Neural progenitor cell (in vitro differentiated cells): ENCODE measurements around the gene ATAT1. TPM values are rescaled to one million over a fixed set of nuclear protein-coding genes. Genes with fewer than 3 reads are reported as not detected.

Source experiments
- DNase-seq: peaks from one replicate; pipeline ENCODE4 v3.0.0-alpha.2; 2016; ENCODE audit warnings: low spot score
- H2AFZ ChIP-seq: fragments of 200-600 bp; sonication (generic); replicated peaks from 2 replicates; pipeline ENCODE4 v1.6.1; 2016; ENCODE audit warnings: antibody characterized with exemption
- H3F3A ChIP-seq: fragments of 200-600 bp; sonication (generic); 2 replicates; pipeline ENCODE4 v1.6.1; 2016; ENCODE audit warnings: antibody characterized with exemption, low read depth
- H3K27ac ChIP-seq: fragments of 200-600 bp; sonication (generic); 2 replicates; pipeline ENCODE4 v1.5.1; 2016; ENCODE audit warnings: mild to moderate bottlenecking
- H3K27me3 ChIP-seq: fragments of 200-600 bp; sonication (generic); 2 replicates; pipeline ENCODE4 v1.6.1; 2016; ENCODE audit warnings: mild to moderate bottlenecking, moderate library complexity
- H3K36me3 ChIP-seq: fragments of 200-600 bp; sonication (generic); 2 replicates; pipeline ENCODE4 v1.5.1; 2016
- H3K4me1 ChIP-seq: fragments of 200-600 bp; sonication (generic); 2 replicates; pipeline ENCODE4 v1.6.1; 2016; ENCODE audit warnings: mixed run types
- H3K4me2 ChIP-seq: fragments of 200-600 bp; sonication (generic); 2 replicates; pipeline ENCODE4 v1.6.1; 2016
- H3K4me3 ChIP-seq: fragments of 200-600 bp; sonication (generic); 2 replicates; pipeline ENCODE4 v1.5.1; 2016
- H3K79me2 ChIP-seq: fragments of 200-600 bp; sonication (generic); 2 replicates; pipeline ENCODE4 v1.6.1; 2016; ENCODE audit warnings: low read depth
- H3K9ac ChIP-seq: fragments of 200-600 bp; sonication (generic); 2 replicates; pipeline ENCODE4 v1.6.1; 2016
- H3K9me3 ChIP-seq: fragments of 200-600 bp; sonication (generic); 2 replicates; pipeline ENCODE4 v1.5.1; 2016; ENCODE audit warnings: low read depth
- H4K20me1 ChIP-seq: fragments of 200-600 bp; sonication (generic); 2 replicates; pipeline ENCODE4 v1.6.1; 2016; ENCODE audit warnings: low read depth
- H3K27ac Mint-ChIP-seq: 3 replicates; pipeline ENCODE4 v1.8.0; 2021; ENCODE audit warnings: mixed read lengths
- H3K27me3 Mint-ChIP-seq: 2 replicates; pipeline ENCODE4 v1.8.0; 2022; ENCODE audit warnings: low read depth, mild to moderate bottlenecking, inconsistent platforms, moderate library complexity, mixed read lengths; ENCODE audit not compliant: insufficient read depth
- H3K36me3 Mint-ChIP-seq: 3 replicates; pipeline ENCODE4 v1.8.0; 2021; ENCODE audit warnings: mixed read lengths
- H3K4me1 Mint-ChIP-seq: 3 replicates; pipeline ENCODE4 v1.8.0; 2021; ENCODE audit warnings: mixed read lengths
- H3K4me3 Mint-ChIP-seq: 3 replicates; pipeline ENCODE4 v1.8.0; 2021; ENCODE audit warnings: mild to moderate bottlenecking, moderate library complexity, mixed read lengths
- H3K9me3 Mint-ChIP-seq: 3 replicates; pipeline ENCODE4 v1.8.0; 2020; ENCODE audit warnings: mixed read lengths
- EZH2 ChIP-seq: fragments of 200-600 bp; sonication (generic); IDR thresholded peaks from 2 replicates; pipeline ENCODE4 v1.6.1; 2017; ENCODE audit warnings: antibody characterized with exemption, mild to moderate bottlenecking, moderate library complexity
- EZH2phosphoT487 ChIP-seq: fragments of 200-600 bp; sonication (generic); IDR thresholded peaks from 2 replicates; pipeline ENCODE4 v1.6.1; 2017; ENCODE audit warnings: antibody characterized with exemption
- total RNA-seq: library from RNA; depleted of rRNA; stranded (reverse); fragments of >200 nt; gene quantifications from 2 replicates; pipeline ENCODE4 v1.2.3, GENCODE V29; 2015; ENCODE audit warnings: low replicate concordance
- TF ChIP-seq, protein P1 (sequence below): fragments of 200-600 bp; sonication (generic); IDR thresholded peaks from 2 replicates; pipeline ENCODE4 v1.5.1; 2017; ENCODE audit warnings: antibody characterized with exemption, mild to moderate bottlenecking

The ATAT1 gene
- total RNA-seq, 1 donor from 2014 or later: 17.9 TPM

DNA sequence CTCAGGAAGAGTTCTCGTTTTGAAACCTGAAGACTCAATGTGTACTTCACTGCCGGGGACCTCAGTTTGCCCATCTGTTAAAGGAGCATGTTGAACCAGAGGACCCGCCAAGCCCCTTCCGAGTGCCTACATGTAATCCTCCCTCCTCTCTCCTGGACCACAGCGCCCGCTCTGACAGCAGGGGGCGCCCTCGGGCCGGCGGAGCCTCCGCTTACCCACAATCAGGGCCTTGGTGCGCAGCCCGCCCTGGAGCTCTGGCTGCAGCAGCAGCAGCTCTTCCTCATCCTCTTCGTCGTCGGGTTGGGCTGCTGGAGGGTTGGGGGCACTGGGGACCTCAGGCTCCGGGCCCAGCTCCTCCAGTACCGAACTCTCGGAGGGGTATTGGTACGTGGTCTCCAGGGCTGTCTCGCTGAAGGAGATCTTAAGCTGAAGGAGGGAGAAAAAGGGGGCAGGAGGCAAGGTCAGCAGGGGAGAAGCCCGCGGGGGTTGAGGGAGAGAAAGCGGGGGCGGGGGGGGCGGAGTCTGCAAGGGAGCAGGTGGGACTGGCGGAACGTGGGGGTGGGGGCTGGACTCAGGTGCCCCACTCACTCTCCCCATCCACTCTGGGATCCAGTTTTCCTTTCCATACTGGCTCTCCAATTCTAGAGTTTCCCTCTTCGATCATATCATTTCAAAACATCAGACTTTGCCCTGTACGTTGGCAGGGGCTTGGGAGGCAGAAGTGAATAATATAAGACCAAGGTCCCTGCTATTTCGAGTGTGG is 52.5 kb downstream of the ATAT1 start:
- Histone ChIP-seq H2AFZ (no peak overlapping the region), H3K27me3 (no peaks in the 10 kb centered on the region), H3K4me3 (peak overlapping the region; percentile 21), H3K36me3 (no peaks in the 10 kb centered on the region), H3K4me1 (peaks cover 40% of the 10 kb centered on the region), H3K9me3 (no peaks in the 10 kb centered on the region), H3K9ac (no peak overlapping the region), H3K27ac (no peak overlapping the region), H3F3A (peaks cover 15% of the 10 kb centered on the region), H3K79me2 (peaks cover 44% of the 10 kb centered on the region), H3K4me2 (peak overlapping the region; percentile 75), H4K20me1 (peaks cover 56% of the 10 kb centered on the region)
- no peak for TF ChIP-seq EZH2
- TF ChIP-seq, protein P1, sequence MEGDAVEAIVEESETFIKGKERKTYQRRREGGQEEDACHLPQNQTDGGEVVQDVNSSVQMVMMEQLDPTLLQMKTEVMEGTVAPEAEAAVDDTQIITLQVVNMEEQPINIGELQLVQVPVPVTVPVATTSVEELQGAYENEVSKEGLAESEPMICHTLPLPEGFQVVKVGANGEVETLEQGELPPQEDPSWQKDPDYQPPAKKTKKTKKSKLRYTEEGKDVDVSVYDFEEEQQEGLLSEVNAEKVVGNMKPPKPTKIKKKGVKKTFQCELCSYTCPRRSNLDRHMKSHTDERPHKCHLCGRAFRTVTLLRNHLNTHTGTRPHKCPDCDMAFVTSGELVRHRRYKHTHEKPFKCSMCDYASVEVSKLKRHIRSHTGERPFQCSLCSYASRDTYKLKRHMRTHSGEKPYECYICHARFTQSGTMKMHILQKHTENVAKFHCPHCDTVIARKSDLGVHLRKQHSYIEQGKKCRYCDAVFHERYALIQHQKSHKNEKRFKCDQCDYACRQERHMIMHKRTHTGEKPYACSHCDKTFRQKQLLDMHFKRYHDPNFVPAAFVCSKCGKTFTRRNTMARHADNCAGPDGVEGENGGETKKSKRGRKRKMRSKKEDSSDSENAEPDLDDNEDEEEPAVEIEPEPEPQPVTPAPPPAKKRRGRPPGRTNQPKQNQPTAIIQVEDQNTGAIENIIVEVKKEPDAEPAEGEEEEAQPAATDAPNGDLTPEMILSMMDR: peak; percentile 97
- no peak for TF ChIP-seq EZH2phosphoT487
- peaks cover 17% of the 10 kb centered on the region for H3K36me3 Mint-ChIP-seq
- H3K9me3 Mint-ChIP-seq: no peaks in the 10 kb centered on the region
- DNase-seq: peak; percentile 87
- peaks cover 48% of the 10 kb centered on the region for H3K4me1 Mint-ChIP-seq
- H3K4me3 Mint-ChIP-seq: peak overlapping the region; percentile 66
- H3K27ac Mint-ChIP-seq: no peak overlapping the region
- H3K27me3 Mint-ChIP-seq: peaks cover 12% of the 10 kb centered on the region

DNA sequence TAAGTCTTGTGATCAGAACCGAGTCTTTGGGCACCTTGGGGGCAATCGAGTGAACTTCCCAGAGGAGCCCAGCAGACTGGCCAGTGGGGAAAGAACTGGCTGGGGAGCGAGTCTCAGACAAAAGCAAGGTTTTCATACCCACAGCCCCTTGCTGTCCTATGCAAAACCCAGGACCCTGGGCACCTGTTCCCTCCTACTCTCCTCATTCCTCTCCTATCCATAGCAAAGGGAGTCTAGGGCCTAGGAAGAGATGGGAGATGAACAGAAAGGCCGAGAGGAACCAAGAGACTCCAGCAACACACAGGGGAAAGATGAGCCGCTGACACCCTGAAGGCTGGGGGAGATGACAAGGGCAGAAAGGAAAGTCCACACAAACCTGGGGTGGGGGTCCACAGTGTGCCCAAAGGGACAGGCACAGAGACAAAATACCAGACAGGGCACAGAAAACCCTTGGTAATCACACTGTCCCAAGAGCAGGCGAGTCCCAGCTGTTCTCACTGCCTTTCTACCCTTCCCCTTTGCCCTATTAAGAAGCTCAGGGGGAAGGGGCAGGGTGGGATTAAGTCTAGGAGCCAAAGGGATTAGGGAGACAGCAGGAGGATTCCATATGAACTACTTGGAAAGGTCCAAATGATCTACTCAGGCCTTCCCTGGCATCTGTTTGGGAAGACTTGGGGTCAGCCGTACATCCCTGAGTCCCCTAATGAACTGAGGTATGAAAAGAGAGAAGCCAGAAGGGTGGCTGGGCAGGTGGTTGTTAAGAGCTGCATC is 53.3 kb downstream of the ATAT1 start:
- H4K20me1 ChIP-seq: peaks cover 62% of the 10 kb centered on the region
- H3K9ac ChIP-seq: no peak overlapping the region
- H3K36me3 Mint-ChIP-seq: peaks cover 17% of the 10 kb centered on the region
- peak overlapping the region; percentile 70 for H3K4me3 Mint-ChIP-seq
- DNase-seq: peak; percentile 75
- H3K27ac ChIP-seq: peak overlapping the region; percentile 5
- H3K4me1 Mint-ChIP-seq: peaks cover 54% of the 10 kb centered on the region
- H3K4me2 ChIP-seq: peak overlapping the region; percentile 75
- H3K9me3 ChIP-seq: no peaks in the 10 kb centered on the region
- peaks cover 52% of the 10 kb centered on the region for H3K79me2 ChIP-seq
- no peaks in the 10 kb centered on the region for H3K9me3 Mint-ChIP-seq
- peak overlapping the region; percentile 26 for H3K27ac Mint-ChIP-seq
- no peaks in the 10 kb centered on the region for H3K36me3 ChIP-seq
- H3K27me3 Mint-ChIP-seq: peaks cover 14% of the 10 kb centered on the region
- H3K27me3 ChIP-seq: no peaks in the 10 kb centered on the region
- no peak overlapping the region for H2AFZ ChIP-seq
- peaks cover 15% of the 10 kb centered on the region for H3F3A ChIP-seq
- peak overlapping the region; percentile 21 for H3K4me3 ChIP-seq
- TF ChIP-seq EZH2phosphoT487 (no peak), EZH2 (no peak)
- peaks cover 46% of the 10 kb centered on the region for H3K4me1 ChIP-seq

GRCh38 chr6:30681766-30682142 is 55.1 kb downstream of the ATAT1 start:
- peaks cover 62% of the 10 kb centered on the region for H4K20me1 ChIP-seq
- H3K9me3 ChIP-seq: no peaks in the 10 kb centered on the region
- no peak for DNase-seq
- no peak for TF ChIP-seq EZH2
- no peak for TF ChIP-seq EZH2phosphoT487
- TF ChIP-seq, protein P1: no peak
- H3K4me1 ChIP-seq: peaks cover 60% of the 10 kb centered on the region
- peaks cover 10% of the 10 kb centered on the region for H3K36me3 Mint-ChIP-seq
- H3K36me3 ChIP-seq: no peaks in the 10 kb centered on the region
- peaks cover 16% of the 10 kb centered on the region for H3F3A ChIP-seq
- no peak overlapping the region for H3K27ac ChIP-seq
- H3K27ac Mint-ChIP-seq: no peak overlapping the region
- H3K79me2 ChIP-seq: peaks cover 70% of the 10 kb centered on the region
- H3K4me3 ChIP-seq: no peak overlapping the region
- peak overlapping the region; percentile 97 for H3K4me2 ChIP-seq
- no peak overlapping the region for H2AFZ ChIP-seq
- peaks cover 9% of the 10 kb centered on the region for H3K27me3 Mint-ChIP-seq
- peak overlapping the region; percentile 87 for H3K4me3 Mint-ChIP-seq
- H3K9me3 Mint-ChIP-seq: no peaks in the 10 kb centered on the region
- H3K27me3 ChIP-seq: no peaks in the 10 kb centered on the region
- no peak overlapping the region for H3K9ac ChIP-seq
- peaks cover 67% of the 10 kb centered on the region for H3K4me1 Mint-ChIP-seq
